GM12891 (cell line): ENCODE results near the gene LPAR5.

Experiments used
- POLR2A ChIP-seq: IDR thresholded peaks from 2 replicates; pipeline ENCODE4 v1.6.1; 2011; ENCODE audit warnings: low read depth, low read length, control low read depth
- POLR2AphosphoS5 ChIP-seq: IDR thresholded peaks from 2 replicates; pipeline ENCODE4 v1.6.1; 2011; ENCODE audit warnings: low read depth, low read length, control low read depth
- TAF1 ChIP-seq: IDR thresholded peaks from 2 replicates; pipeline ENCODE4 v1.6.1; 2011; ENCODE audit warnings: low read depth, low read length, control low read depth

DNA sequence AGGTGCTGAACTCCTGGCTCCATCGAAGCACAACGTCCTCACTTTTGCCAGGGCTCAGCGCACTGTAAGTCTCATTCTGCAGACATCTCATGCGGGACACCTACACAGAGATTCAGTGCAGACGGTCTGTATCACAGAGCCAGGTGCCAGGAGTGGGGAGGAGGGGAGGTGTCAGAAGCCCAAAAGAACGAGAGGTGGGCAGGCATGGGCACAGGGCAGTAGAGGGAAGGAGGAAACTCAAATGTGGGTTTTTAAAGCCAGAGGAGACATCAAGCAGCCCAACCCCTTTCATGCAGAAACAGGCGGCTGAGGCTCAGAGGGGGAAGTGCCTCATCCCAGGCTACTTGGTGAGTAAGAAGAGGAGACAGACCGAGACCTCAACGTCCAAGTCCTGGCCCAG is 2.5 kb upstream of the LPAR5 start:
- TF ChIP-seq POLR2AphosphoS5 (no peak), TAF1 (no peak), POLR2A (no peak)
